Measurements from ENCODE around the gene LATS1.
"Not testable (repeated sequence)": the region's sequence is repeated elsewhere in the genome, so short reads cannot be mapped to it uniquely, and the experiment has no call there.

LATS1 gene

GRCh38 chr6:149717588-149718458 lies at the start of gene LATS1:
LATS1 (minus strand) TSS chr6:149718101; CDS start chr6:149702126, 15,975 bp downstream.
- DNase-seq, result peak; percentile 86 to 93 (median 88)

DNA sequence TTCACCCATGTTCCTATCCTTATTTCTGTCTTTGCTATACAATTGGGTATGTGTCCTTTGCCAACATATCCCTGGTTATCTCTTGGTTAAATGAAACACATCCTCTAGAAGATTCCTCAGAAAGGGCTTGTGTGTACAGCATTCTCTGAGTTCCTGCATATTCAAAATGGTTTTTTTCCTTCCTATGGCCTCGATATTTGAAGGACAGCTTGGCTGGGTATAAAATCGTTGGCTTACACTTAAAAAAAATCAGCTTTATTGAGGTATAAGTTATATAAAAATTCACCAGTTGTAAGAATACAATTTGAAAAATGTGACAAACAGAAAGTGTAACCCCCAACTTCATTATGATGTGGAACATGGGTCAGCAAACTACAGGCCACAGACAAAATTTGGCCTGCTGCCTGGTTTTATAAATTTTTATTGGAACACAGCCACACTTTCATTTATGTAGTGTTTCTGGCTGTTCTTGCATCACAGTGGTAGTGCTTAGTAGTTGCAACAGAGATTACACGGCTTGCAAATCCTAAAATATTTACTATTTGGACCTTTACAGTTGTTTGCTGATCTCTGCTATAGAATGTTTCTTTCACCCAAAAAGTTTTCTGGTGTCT lies 48.4 kb upstream of the LATS1 start:
- DNase-seq, result no peak

DNA sequence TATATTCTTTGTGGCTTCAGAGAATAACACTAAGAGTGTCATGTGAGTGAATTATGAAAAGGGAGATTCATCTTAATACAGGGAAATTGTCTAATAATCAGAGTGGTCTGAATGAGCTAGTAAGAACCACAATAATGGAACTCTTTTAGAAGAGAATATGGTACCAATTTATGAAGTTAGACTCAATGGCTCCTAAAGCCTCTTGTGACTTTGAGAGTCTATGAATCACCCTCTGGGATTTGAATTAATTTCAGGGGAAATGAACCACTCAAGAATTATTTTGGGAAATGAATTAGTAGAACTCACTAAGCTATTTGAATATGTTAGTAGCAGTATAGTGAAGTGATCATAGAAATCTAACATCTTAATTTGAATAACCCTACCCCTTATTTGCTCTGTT lies 46.0 kb upstream of the LATS1 start:
- DNase-seq, result no peak

DNA sequence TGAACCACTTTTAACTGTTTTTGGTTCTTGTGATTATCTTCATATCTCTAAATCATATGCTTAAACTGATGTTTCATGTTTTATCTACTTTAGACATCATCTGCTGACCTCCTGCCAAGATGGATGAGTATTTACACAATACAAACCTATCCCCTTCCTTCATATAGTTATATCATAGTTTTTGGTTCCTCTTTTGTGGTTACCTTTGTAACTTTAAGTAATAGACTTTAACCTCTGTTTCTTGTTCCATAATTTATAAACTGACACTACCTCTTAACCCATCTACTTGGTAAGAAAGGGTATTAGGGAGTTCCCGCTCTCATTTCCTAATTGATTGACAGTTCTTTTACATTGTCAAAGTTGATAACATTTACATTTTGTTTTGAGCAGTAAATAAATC lies 43.5 kb upstream of the LATS1 start:
- no peak for DNase-seq

DNA sequence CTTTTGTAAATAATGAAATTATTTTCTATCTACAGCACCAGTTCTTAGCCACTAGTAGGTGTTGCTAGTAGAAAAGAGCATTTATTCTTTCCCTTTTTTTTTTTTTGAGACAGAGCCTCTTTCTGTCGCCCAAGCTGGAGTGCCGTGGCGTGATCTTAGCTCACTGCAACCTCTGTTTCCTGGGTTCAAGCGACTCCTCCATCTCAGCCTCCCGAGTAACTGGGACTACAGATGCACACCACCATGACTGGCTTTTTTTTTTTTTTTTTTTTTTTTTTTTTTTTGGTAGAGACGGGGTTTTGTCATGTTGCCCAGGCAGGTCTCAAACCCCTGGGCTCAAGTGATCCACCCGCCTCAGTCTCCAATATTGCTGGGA lies 38.3 kb upstream of the LATS1 start:
- DNase-seq, result no peak

GRCh38 chr6:149755300-149756260 lies 37.7 kb upstream of the LATS1 start:
- DNase-seq, result no peak

DNA sequence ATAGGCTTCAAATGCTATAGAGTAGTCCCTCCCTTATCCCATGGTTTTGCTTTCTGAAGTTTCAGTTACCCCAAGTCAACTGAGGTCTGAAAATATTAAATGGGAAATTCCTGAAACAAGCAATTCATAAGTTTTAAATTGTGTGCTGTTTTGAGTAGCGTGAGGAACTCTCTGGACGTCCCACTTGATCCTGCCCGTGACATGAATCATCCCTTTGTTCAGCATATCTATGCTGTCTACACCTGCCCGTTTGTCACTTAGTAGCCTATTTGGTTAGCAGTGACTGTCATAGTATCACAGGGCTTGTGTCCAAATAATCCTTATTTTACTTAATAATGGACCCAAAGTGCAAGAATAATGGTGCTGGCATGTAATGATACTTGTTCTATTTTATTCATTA lies 36.6 kb upstream of the LATS1 start:
- DNase-seq, result no peak

DNA sequence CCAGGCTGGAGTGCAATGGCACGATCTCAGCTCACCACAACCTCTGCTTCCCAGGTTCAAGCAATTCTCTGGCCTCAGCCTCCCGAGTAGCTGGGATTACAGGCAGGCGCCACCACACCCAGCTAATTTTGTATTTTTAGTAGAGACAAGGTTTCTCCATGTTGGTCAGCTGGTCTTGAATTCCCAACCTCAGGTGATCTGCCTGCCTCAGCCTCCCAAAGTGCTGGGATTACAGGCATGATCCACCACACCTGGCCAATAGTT lies 35.4 kb upstream of the LATS1 start:
- DNase-seq, result not testable (repeated sequence)

GRCh38 chr6:149752600-149753373 lies 34.9 kb upstream of the LATS1 start:
- no peak for DNase-seq

GRCh38 chr6:149751920-149752319 lies 34.0 kb upstream of the LATS1 start:
- DNase-seq, result not testable (repeated sequence)

GRCh38 chr6:149751239-149751638 lies 33.3 kb upstream of the LATS1 start:
- no peak for DNase-seq

DNA sequence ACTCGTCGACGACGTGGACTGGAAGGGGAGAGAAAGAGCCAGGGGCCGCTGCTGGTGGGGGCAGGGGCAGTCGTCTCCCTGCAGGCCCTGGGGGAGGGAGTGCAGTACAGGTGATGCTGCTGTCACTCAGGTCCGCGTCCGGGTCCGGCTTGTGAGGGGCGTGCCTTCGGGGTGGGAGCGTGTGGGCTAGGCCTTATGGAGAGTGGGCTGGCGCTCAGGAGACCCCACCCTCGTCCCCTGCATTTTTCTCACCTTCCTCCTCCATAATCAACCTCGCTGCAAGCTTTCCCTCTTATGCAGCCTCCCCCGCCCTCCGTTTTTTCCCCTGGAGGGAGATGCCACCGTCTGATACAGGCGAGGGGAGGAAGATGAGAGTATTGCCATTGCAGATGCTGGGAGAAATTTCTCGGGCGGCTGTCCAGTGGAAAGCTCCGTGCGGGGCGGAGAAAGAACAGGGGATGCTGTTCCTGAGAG lies 32.3 kb upstream of the LATS1 start:
- peak in 2 of 6 experiments; percentile 13 to 38 for DNase-seq

DNA sequence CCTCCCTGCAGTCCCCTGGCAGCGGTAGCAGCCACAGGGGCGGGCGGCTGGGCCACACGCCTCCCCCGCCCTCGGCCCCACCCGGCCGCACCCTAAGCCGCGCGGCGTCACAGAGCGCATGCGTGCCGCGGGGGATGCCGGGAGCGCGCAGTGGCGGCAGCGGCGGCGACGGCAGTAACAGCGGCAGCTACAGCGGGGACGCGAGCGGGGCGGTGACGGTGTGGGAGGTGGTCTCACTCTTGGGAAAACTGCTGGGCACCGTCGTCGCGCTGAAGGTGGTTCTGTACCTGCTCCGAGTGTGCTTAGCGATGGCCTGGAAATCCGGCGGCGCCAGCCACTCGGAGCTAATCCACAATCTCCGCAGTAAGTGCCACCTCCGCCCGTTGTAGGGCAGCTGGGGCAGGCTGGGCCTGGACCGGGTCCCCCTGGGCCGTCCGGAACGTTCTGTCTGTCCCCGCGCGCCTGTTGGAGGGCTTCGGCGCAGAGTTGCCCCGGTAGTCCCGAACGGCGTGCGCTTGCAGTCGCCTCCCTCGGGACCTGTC lies 31.8 kb upstream of the LATS1 start, which contains the start of gene PCMT1:
TSS of gene PCMT1 (plus strand) at position 148 of the 542 bp plus-strand sequence. CDS start at position 309, 161 bp downstream.
- DNase-seq, result peak; percentile 82 to 92 (median 84)

DNA sequence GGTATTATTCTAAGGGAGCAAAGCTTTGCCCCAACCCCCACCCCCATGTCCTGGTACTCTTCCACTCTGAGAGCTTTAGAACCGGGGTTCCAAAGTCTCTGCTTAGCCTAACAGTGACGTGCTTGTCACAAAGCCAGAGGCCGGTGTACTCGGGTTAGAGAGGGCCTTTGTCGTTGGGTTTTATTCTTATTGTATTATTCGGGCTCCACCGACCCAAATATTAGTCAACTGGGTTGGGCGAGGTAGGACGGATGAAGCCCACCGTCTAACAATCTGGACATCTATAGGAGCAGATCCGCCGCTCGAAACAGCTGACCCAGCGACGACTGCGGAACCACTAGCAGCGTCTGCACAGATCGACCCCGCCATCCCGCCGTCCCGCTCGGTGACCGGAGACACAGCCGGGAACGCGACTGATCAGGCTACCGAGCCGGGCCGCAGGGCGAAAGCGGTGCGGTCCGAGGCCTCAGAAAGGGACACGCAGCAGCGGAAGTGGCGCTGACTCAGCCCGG lies 31.2 kb upstream of the LATS1 start:
- DNase-seq, result not testable (repeated sequence)

DNA sequence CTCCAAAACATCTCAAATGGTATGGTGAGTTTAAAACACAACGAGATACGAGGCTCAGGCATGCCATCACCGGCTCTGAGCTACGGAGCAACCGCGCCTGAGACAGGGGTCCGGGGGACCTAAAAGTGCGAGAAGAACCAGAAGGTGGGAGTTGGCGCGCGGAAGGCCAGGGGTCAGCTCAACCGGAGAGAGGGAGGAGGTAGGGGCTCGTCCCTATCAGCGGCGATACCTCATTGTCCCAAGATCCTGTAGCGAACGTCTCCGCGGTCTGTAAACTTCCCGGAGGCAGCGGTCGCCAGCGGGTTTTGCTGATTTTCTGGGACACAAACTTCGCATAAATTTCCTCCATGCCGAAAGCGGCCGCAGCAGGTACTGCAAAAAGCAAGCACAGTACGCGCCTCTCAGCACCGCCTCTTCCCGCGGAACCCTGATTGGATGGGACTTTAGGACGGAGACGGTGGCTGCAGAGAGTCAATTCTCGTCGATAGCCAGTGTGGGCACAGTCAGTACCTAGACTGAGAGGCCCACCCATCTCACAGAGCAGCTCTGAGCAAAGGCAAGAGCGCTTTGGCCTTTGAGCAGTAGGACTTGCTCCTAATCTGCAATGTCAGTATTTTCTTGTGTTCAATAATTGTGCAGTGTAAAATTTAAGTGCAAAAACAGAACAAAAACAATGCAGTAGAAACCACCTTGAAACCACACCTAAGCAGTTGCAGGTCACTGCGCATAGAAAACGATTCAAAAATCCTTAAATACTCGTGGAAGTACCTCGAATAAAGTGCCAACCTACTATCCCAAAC lies 28.4 kb upstream of the LATS1 start, which contains the start of gene NUP43:
TSS of gene NUP43 (minus strand) at position 383 of the 800 bp plus-strand sequence. CDS start at position 349, 34 bp downstream.
- DNase-seq, result peak; percentile 80 to 90 (median 84)

GRCh38 chr6:149745252-149745651 lies 27.4 kb upstream of the LATS1 start:
- DNase-seq, result not testable (repeated sequence)

DNA sequence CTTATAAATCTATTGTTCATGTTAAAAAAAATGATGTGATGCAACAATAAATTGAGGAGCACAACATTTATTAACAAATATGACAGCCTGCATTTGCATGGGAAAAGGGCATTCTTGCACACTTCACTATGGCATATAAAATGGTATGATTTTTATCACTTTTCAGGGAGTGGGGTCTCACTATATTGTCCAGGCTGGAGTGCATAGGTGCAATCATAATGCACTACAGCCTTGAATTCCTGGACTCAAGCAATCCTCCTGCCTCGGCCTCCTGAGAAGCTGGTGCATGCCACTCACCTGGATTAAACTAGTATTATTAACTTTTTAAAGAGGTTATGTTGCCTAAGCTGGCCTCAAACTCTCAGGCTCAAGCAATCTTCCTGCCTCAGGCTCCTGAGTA lies 17.0 kb upstream of the LATS1 start:
- no peak for DNase-seq

DNA sequence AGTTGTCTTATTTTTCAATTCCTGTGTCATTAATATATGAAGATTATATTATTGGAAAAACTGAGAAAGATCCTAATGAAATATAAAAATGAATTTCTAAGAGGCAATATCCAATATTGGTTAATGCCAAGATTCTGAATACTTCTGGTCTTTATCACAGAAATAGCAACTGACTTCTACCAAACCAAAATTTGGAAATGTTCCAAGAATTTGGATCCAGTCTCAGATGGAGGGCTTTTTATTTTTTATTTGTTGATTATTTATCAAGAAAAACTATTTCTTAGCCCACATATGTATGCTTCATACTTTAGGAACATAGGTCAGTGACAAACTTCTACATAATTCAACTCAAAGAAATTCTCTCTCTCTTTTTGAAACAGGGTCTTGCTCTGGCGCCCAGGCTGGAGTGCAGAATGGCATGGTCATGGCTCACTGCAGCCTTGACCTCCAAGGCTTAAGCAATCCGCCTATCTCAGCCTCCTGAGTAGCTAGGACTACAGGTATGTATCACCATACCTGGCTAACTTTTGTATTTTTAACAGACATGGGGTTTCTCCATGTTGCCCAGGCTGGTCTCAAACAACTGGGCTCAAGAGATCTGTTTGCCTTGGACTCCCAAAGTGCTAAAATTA lies 15.3 kb upstream of the LATS1 start:
- no peak for DNase-seq

DNA sequence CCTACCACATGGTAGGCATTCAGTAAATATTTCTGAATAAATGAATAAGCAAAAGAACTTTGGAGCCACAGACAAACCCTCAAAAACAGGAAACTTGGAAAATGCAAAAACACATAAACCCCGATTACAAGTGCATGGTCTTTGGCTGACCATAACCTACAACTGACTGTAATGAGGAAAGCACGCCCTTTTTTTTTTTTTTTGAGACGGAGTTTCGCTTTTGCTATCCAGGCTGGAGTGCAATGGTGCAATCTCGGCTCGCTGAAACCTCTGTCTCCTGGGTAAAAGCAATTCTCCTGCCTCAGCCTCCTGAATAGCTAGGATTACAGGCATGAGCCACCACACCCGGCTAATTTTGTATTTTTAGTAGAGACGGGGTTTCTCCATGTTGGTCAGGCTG lies 11.9 kb upstream of the LATS1 start:
- DNase-seq, result no peak

All from stimulated activated naive CD4-positive, alpha-beta T cell (primary cell).